Measurements from ENCODE around the gene UVRAG. TPM values are rescaled to one million over a fixed set of nuclear protein-coding genes. Genes with fewer than 3 reads are reported as not detected.
"Not testable (repeated sequence)": the region's sequence is repeated elsewhere in the genome, so short reads cannot be mapped to it uniquely, and the experiment has no call there.

Gene UVRAG
- total and polyA plus RNA-seq, 4 experiments from 2014 or later, result 11.2 to 32.2 (median 21.3) TPM

- Histone ChIP-seq H3K36me3 (ENCODE audit: insufficient read depth, low read length) (no peaks in the 10 kb centered on the region), H3K27ac (ENCODE audit: low read depth, low read length) (no peak overlapping the region), H3K27me3 (ENCODE audit: insufficient read depth, low read length) (no peaks in the 10 kb centered on the region), H3K9me3 (ENCODE audit: control insufficient read depth in 1 of 2, low read length in 2 of 2) (peaks cover 0 to 5% of the 10 kb centered on the region in 2 donors), H3K4me3 (ENCODE audit: low read length in 2 of 2) (no peak overlapping the region), H3K4me1 (ENCODE audit: insufficient read depth, low read length) (no peaks in the 10 kb centered on the region)
- intact Hi-C loops (cut with micrococcal nuclease), result no loop called here
- H3K9me3 Mint-ChIP-seq, result peaks cover 2 to 27% (median 23%) of the 10 kb centered on the region in 8 donors
- peak overlapping the region in 1 of 7 donors; percentile 26 for H3K27ac Mint-ChIP-seq
- peaks cover 39 to 62% of the 10 kb centered on the region in 2 donors for H3K36me3 Mint-ChIP-seq
- ChIA-PET POLR2A (ENCODE audit: partially characterized antibody) (no interaction called here), CTCF (ENCODE audit: partially characterized antibody) (no interaction called here)
- H3K4me1 Mint-ChIP-seq, result peaks cover 0 to 2% (median 0%) of the 10 kb centered on the region in 4 donors
- no peaks in the 10 kb centered on the region for H3K27me3 Mint-ChIP-seq
- no peak overlapping the region for H3K4me3 Mint-ChIP-seq
- no peak for DNase-seq
Observed at GRCh38 chr11:76051937-76052336, 236.9 kb downstream of the UVRAG start.

- Mint-ChIP-seq H3K9me3 (peaks cover 0 to 3% (median 1%) of the 10 kb centered on the region in 8 donors), H3K27me3 (no peaks in the 10 kb centered on the region), H3K27ac (peak overlapping the region in 2 of 7 donors; percentile 51 to 68), H3K4me1 (peaks cover 0 to 4% (median 1%) of the 10 kb centered on the region in 4 donors), H3K4me3 (peak overlapping the region in 1 of 8 donors; percentile 17), H3K36me3 (peaks cover 16 to 39% of the 10 kb centered on the region in 2 donors)
- Histone ChIP-seq H3K27me3 (ENCODE audit: insufficient read depth, low read length) (no peaks in the 10 kb centered on the region), H3K9me3 (ENCODE audit: control insufficient read depth in 1 of 2, low read length in 2 of 2) (no peaks in the 10 kb centered on the region), H3K36me3 (ENCODE audit: insufficient read depth, low read length) (no peaks in the 10 kb centered on the region), H3K4me1 (ENCODE audit: insufficient read depth, low read length) (no peaks in the 10 kb centered on the region), H3K27ac (ENCODE audit: low read depth, low read length) (no peak overlapping the region), H3K4me3 (ENCODE audit: low read length in 2 of 2) (no peak overlapping the region)
- no peak for DNase-seq
- intact Hi-C loops (cut with micrococcal nuclease), result no loop called here
- ChIA-PET CTCF (ENCODE audit: partially characterized antibody) (no interaction called here), POLR2A (ENCODE audit: partially characterized antibody) (no interaction called here)
Observed at GRCh38 chr11:76054330-76054729, 239.3 kb downstream of the UVRAG start.

GRCh38 chr11:76056876-76057275 lies 241.9 kb downstream of the UVRAG start:
- H3K9me3 Mint-ChIP-seq, result peaks cover 0 to 2% (median 0%) of the 10 kb centered on the region in 8 donors
- no peak for DNase-seq
- H3K27ac ChIP-seq (ENCODE audit: low read depth, low read length), result no peak overlapping the region
- no peak overlapping the region for H3K4me3 ChIP-seq (ENCODE audit: low read length in 2 of 2)
- no peaks in the 10 kb centered on the region for H3K9me3 ChIP-seq (ENCODE audit: control insufficient read depth in 1 of 2, low read length in 2 of 2)
- peaks cover 17 to 39% of the 10 kb centered on the region in 2 donors for H3K36me3 Mint-ChIP-seq
- peaks cover 0 to 6% (median 2%) of the 10 kb centered on the region in 4 donors for H3K4me1 Mint-ChIP-seq
- H3K4me1 ChIP-seq (ENCODE audit: insufficient read depth, low read length), result no peaks in the 10 kb centered on the region
- H3K27ac Mint-ChIP-seq, result peak overlapping the region in 2 of 7 donors; percentile 48 to 74
- H3K27me3 Mint-ChIP-seq, result no peaks in the 10 kb centered on the region
- no peaks in the 10 kb centered on the region for H3K36me3 ChIP-seq (ENCODE audit: insufficient read depth, low read length)
- no peaks in the 10 kb centered on the region for H3K27me3 ChIP-seq (ENCODE audit: insufficient read depth, low read length)
- POLR2A ChIA-PET (ENCODE audit: partially characterized antibody), result no interaction called here
- no peak overlapping the region for H3K4me3 Mint-ChIP-seq
- intact Hi-C loops (cut with micrococcal nuclease), result no loop called here
- CTCF ChIA-PET (ENCODE audit: partially characterized antibody), result no interaction called here

- H3K27ac Mint-ChIP-seq; H3K27me3 Mint-ChIP-seq; H3K9me3 Mint-ChIP-seq; POLR2A ChIA-PET (ENCODE audit: partially characterized antibody); H3K4me3 Mint-ChIP-seq; H3K9me3 ChIP-seq (ENCODE audit: control insufficient read depth in 1 of 2, low read length in 2 of 2); CTCF ChIA-PET (ENCODE audit: partially characterized antibody); H3K36me3 ChIP-seq (ENCODE audit: insufficient read depth, low read length); H3K27ac ChIP-seq (ENCODE audit: low read depth, low read length); H3K27me3 ChIP-seq (ENCODE audit: insufficient read depth, low read length); DNase-seq; H3K4me1 ChIP-seq (ENCODE audit: insufficient read depth, low read length); H3K4me3 ChIP-seq (ENCODE audit: low read length in 2 of 2); intact Hi-C loops (cut with micrococcal nuclease); H3K4me1 Mint-ChIP-seq: not testable (repeated sequence)
- H3K36me3 Mint-ChIP-seq, result peaks cover 15 to 28% of the 10 kb centered on the region in 2 donors
Observed at GRCh38 chr11:76060475-76061036, 245.5 kb downstream of the UVRAG start.

- no peak for DNase-seq
- Histone ChIP-seq H3K4me3 (ENCODE audit: low read length in 2 of 2) (no peak overlapping the region), H3K9me3 (ENCODE audit: control insufficient read depth in 1 of 2, low read length in 2 of 2) (no peaks in the 10 kb centered on the region), H3K27me3 (ENCODE audit: insufficient read depth, low read length) (no peaks in the 10 kb centered on the region), H3K27ac (ENCODE audit: low read depth, low read length) (no peak overlapping the region), H3K4me1 (ENCODE audit: insufficient read depth, low read length) (no peaks in the 10 kb centered on the region), H3K36me3 (ENCODE audit: insufficient read depth, low read length) (peaks cover 6% of the 10 kb centered on the region)
- POLR2A ChIA-PET (ENCODE audit: partially characterized antibody), result no interaction called here
- peaks cover 29 to 43% of the 10 kb centered on the region in 2 donors for H3K36me3 Mint-ChIP-seq
- H3K4me1 Mint-ChIP-seq, result peaks cover 0 to 6% (median 2%) of the 10 kb centered on the region in 4 donors
- no peak overlapping the region for H3K4me3 Mint-ChIP-seq
- CTCF ChIA-PET (ENCODE audit: partially characterized antibody), result interaction anchor here (1.1 kb wide), 1 partner anchor 20 kb away, joined by 3 read pairs; no protein-coding TSS in a partner anchor
- no peaks in the 10 kb centered on the region for H3K9me3 Mint-ChIP-seq
- H3K27ac Mint-ChIP-seq, result no peak overlapping the region
- intact Hi-C loops (cut with micrococcal nuclease), result no loop called here
- H3K27me3 Mint-ChIP-seq, result no peaks in the 10 kb centered on the region
Observed at GRCh38 chr11:76062733-76063132, 247.7 kb downstream of the UVRAG start.

GRCh38 chr11:76064192-76064591 lies 249.2 kb downstream of the UVRAG start:
- Mint-ChIP-seq H3K27me3 (no peaks in the 10 kb centered on the region), H3K9me3 (no peaks in the 10 kb centered on the region), H3K4me3 (no peak overlapping the region), H3K27ac (no peak overlapping the region), H3K4me1 (peaks cover 0 to 4% (median 2%) of the 10 kb centered on the region in 4 donors), H3K36me3 (peaks cover 35 to 47% of the 10 kb centered on the region in 2 donors)
- no peaks in the 10 kb centered on the region for H3K4me1 ChIP-seq (ENCODE audit: insufficient read depth, low read length)
- POLR2A ChIA-PET (ENCODE audit: partially characterized antibody), result no interaction called here
- no peaks in the 10 kb centered on the region for H3K9me3 ChIP-seq (ENCODE audit: control insufficient read depth in 1 of 2, low read length in 2 of 2)
- H3K27me3 ChIP-seq (ENCODE audit: insufficient read depth, low read length), result no peaks in the 10 kb centered on the region
- no peak overlapping the region for H3K27ac ChIP-seq (ENCODE audit: low read depth, low read length)
- intact Hi-C loops (cut with micrococcal nuclease), result no loop called here
- no peak for DNase-seq
- CTCF ChIA-PET (ENCODE audit: partially characterized antibody), result no interaction called here
- H3K36me3 ChIP-seq (ENCODE audit: insufficient read depth, low read length), result peaks cover 6% of the 10 kb centered on the region
- no peak overlapping the region for H3K4me3 ChIP-seq (ENCODE audit: low read length in 2 of 2)

- no peak overlapping the region for H3K4me3 Mint-ChIP-seq
- ChIA-PET POLR2A (ENCODE audit: partially characterized antibody) (no interaction called here), CTCF (ENCODE audit: partially characterized antibody) (no interaction called here)
- no peaks in the 10 kb centered on the region for H3K9me3 ChIP-seq (ENCODE audit: control insufficient read depth in 1 of 2, low read length in 2 of 2)
- peaks cover 6% of the 10 kb centered on the region for H3K36me3 ChIP-seq (ENCODE audit: insufficient read depth, low read length)
- H3K27ac Mint-ChIP-seq, result no peak overlapping the region
- H3K27me3 ChIP-seq (ENCODE audit: insufficient read depth, low read length), result no peaks in the 10 kb centered on the region
- DNase-seq, result no peak
- H3K9me3 Mint-ChIP-seq, result peaks cover 0 to 2% (median 0%) of the 10 kb centered on the region in 8 donors
- intact Hi-C loops (cut with micrococcal nuclease), result no loop called here
- no peaks in the 10 kb centered on the region for H3K27me3 Mint-ChIP-seq
- H3K36me3 Mint-ChIP-seq, result peaks cover 30 to 31% of the 10 kb centered on the region in 2 donors
- peaks cover 0 to 6% (median 1%) of the 10 kb centered on the region in 4 donors for H3K4me1 Mint-ChIP-seq
- no peak overlapping the region for H3K27ac ChIP-seq (ENCODE audit: low read depth, low read length)
- no peak overlapping the region for H3K4me3 ChIP-seq (ENCODE audit: low read length in 2 of 2)
- H3K4me1 ChIP-seq (ENCODE audit: insufficient read depth, low read length), result no peaks in the 10 kb centered on the region
Observed at GRCh38 chr11:76067099-76067498, 252.1 kb downstream of the UVRAG start.

All from CD4-positive, alpha-beta memory T cell (primary cell).